ENCODE results near the gene DUSP23. TPM values are rescaled to one million over a fixed set of nuclear protein-coding genes. Genes with fewer than 3 reads are reported as not detected.

The DUSP23 gene
- total RNA-seq = 16.3 and 17.7 TPM in 2 replicates

GRCh38 chr1:159780583-159781582 is at the start of gene DUSP23:
TSS of gene DUSP23 (plus strand) at chr1:159780962. CDS start at chr1:159781101, 139 bp downstream.

GRCh38 chr1:159802111-159802510 is 21.3 kb downstream of the DUSP23 start, which contains the start of gene FCRL6:
TSS of gene FCRL6 (plus strand) at chr1:159802360. CDS start at chr1:159802425, 65 bp downstream.

DNA sequence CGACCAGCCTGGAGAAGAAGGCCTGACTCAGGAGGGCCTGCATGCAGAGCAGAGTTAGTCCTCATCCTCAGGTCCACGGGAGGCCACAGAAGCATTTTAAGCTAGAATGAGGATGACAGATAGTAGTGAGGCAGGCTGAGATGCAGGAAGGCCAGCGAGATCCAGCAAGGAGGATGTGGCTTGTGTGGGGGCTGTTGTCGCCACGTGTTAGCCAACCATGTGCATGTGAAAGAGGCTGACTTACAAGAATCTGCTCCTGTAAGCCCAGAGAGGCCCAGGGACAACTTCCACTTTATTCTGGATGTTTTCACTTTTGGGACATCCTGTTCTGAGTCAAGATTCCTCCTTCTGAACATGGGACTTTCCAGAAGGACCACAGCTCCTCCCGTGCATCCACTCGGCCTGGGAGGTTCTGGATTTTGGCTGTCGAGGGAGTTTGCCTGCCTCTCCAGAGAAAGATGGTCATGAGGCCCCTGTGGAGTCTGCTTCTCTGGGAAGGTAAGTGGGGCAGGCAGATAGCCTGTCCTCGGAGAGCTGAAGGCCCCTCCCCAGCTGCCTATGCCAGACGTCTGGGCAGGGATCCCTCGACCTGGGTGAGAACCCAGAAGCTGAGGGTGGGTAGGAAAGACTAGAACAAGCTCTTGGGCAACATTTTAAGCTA is 45.8 kb downstream of the DUSP23 start, which contains the start of gene SLAMF8:
Gene SLAMF8 (plus strand): TSS at position 433 of the 661 bp plus-strand sequence. CDS start 26 bp downstream, at position 459.

Other genes with a start within 250 kb of the DUSP23 start
- gene OR10J5, start 245.0 kb upstream of the DUSP23 start, total RNA-seq = not detected in 2 replicates
- gene APCS, start 193.1 kb upstream of the DUSP23 start, total RNA-seq = not detected in 2 replicates
- gene CRP, start 66.4 kb upstream of the DUSP23 start, total RNA-seq = not detected in 2 replicates
- gene FCRL6, start 21.4 kb downstream of the DUSP23 start, total RNA-seq = not detected in 2 replicates
- gene SLAMF8, start 45.9 kb downstream of the DUSP23 start, total RNA-seq = under 0.01 TPM in 1 of 2 replicates, not detected in the other
- not detected in 2 replicates for gene VSIG8, start 81.7 kb downstream of the DUSP23 start, total RNA-seq
- under 0.01 and 0.17 TPM in 2 replicates for gene CFAP45, start 119.2 kb downstream of the DUSP23 start, total RNA-seq
- 91.4 and 105 TPM in 2 replicates for gene TAGLN2, start 144.5 kb downstream of the DUSP23 start, total RNA-seq
- gene IGSF9, start 164.7 kb downstream of the DUSP23 start, total RNA-seq = not detected in 2 replicates
- not detected in 2 replicates for gene SLAMF9, start 173.3 kb downstream of the DUSP23 start, total RNA-seq